HG02610 (cell line): Measurements from ENCODE around the gene AFF2.

ENCODE experiments used
- ATAC-seq: cut with Tn5 transposase; IDR thresholded peaks from one replicate; pipeline ENCODE4 v1.9.1; 2021; ENCODE audit warnings: mild to moderate bottlenecking, moderate library complexity; ENCODE audit not compliant: unreplicated experiment

The AFF2 gene

GRCh38 chrX:148715361-148715760, 214.9 kb downstream of the AFF2 start:
- ATAC-seq, result no peak

- no peak for ATAC-seq
These were observed 222.5 kb downstream of the AFF2 start for GRCh38 chrX:148722966-148723365.

GRCh38 chrX:148723551-148723950, 223.1 kb downstream of the AFF2 start:
- no peak for ATAC-seq

- no peak for ATAC-seq
These were observed 228.5 kb downstream of the AFF2 start for GRCh38 chrX:148728901-148729300.

- ATAC-seq, result no peak
These were observed 232.3 kb downstream of the AFF2 start for GRCh38 chrX:148732743-148733142.

GRCh38 chrX:148741441-148741840, 241.0 kb downstream of the AFF2 start:
- ATAC-seq, result no peak

- ATAC-seq, result no peak
These were observed 254.7 kb downstream of the AFF2 start for GRCh38 chrX:148755111-148755510.

GRCh38 chrX:148763896-148764295, 263.5 kb downstream of the AFF2 start:
- no peak for ATAC-seq

GRCh38 chrX:148768296-148768695, 267.9 kb downstream of the AFF2 start:
- ATAC-seq, result no peak

- no peak for ATAC-seq
These were observed 271.0 kb downstream of the AFF2 start for GRCh38 chrX:148771440-148771839.

GRCh38 chrX:148774276-148774675, 273.9 kb downstream of the AFF2 start:
- no peak for ATAC-seq

- no peak for ATAC-seq
These were observed 283.7 kb downstream of the AFF2 start for GRCh38 chrX:148784137-148784536.

GRCh38 chrX:148784856-148785255, 284.4 kb downstream of the AFF2 start:
- no peak for ATAC-seq

- no peak for ATAC-seq
These were observed 284.8 kb downstream of the AFF2 start for GRCh38 chrX:148785256-148785655.

GRCh38 chrX:148788449-148788848, 288.0 kb downstream of the AFF2 start:
- ATAC-seq, result no peak

- no peak for ATAC-seq
These were observed 293.9 kb downstream of the AFF2 start for GRCh38 chrX:148794350-148794749.

- ATAC-seq, result no peak
These were observed 304.4 kb downstream of the AFF2 start for GRCh38 chrX:148804579-148805355.

GRCh38 chrX:148806145-148806870, 305.9 kb downstream of the AFF2 start:
- ATAC-seq, result no peak

GRCh38 chrX:148808833-148809232, 308.4 kb downstream of the AFF2 start:
- no peak for ATAC-seq

- ATAC-seq, result no peak
These were observed 310.8 kb downstream of the AFF2 start for GRCh38 chrX:148811236-148811635.

GRCh38 chrX:148813422-148813821, 313.0 kb downstream of the AFF2 start:
- ATAC-seq, result no peak

- no peak for ATAC-seq
These were observed 313.6 kb downstream of the AFF2 start for GRCh38 chrX:148813967-148814366.
